Stomach (tissue), 9 donors: ENCODE results near the gene AUTS2. TPM values are rescaled to one million over a fixed set of nuclear protein-coding genes. Genes with fewer than 3 reads are reported as not detected.
A peak's percentile ranks its signal among the peaks of the same experiment; 100 is the strongest.

Source experiments
- DNase-seq, 2 donors: peaks; one replicate each; pipeline versions ENCODE4 v3.0.0 to v3.0.0-alpha.2; 2013 to 2019
- H3K27ac ChIP-seq, 5 donors: fragments of 200-600 bp in 4 of 5; sonication (generic) in 4 of 5; one replicate each; pipeline ENCODE4 v1.5.1; 2013 to 2019; ENCODE audit warnings: mild to moderate bottlenecking in 1 of 5, moderate library complexity in 1 of 5
- H3K27me3 ChIP-seq, 3 donors: fragments of 200-600 bp; sonication (generic); one replicate each; pipeline ENCODE4 v1.5.1; 2017 to 2019; ENCODE audit warnings: mixed run types in 1 of 3
- H3K36me3 ChIP-seq, 4 donors: fragments of 200-600 bp; sonication (generic); 1 replicate in 3 of 4; 2 replicates in 1 of 4; pipeline ENCODE4 v1.5.1; 2016 to 2019
- H3K4me1 ChIP-seq, 4 donors: fragments of 200-600 bp; sonication (generic); one replicate each; pipeline ENCODE4 v1.5.1; 2016 to 2019
- H3K4me3 ChIP-seq, 4 donors: fragments of 200-600 bp; sonication (generic) in 3 of 4; one replicate each; pipeline ENCODE4 v1.5.1; 2016 to 2019; ENCODE audit warnings: mild to moderate bottlenecking in 1 of 4
- H3K9me3 ChIP-seq, 4 donors: fragments of 200-600 bp; sonication (generic); one replicate each; pipeline ENCODE4 v1.5.1; 2016 to 2019
- EP300 ChIP-seq: sonication (generic); formaldehyde crosslinking; IDR thresholded peaks from one replicate; pipeline ENCODE4 v1.6.1; 2017; ENCODE audit warnings: antibody characterized with exemption
- POLR2A ChIP-seq, 4 donors: fragments of 450-650 bp; IDR thresholded peaks; one replicate each; pipeline ENCODE4 v1.6.1; 2016; ENCODE audit warnings: antibody characterized with exemption in 4 of 4, control low read depth in 2 of 4, mild to moderate bottlenecking in 1 of 4, moderate library complexity in 1 of 4
- POLR2AphosphoS5 ChIP-seq, 3 donors: sonication (generic); formaldehyde crosslinking; IDR thresholded peaks; one replicate each; pipeline ENCODE4 v1.6.1; 2016; ENCODE audit warnings: antibody characterized with exemption in 3 of 3
- whole genome bisulfite sequencing, 5 donors: extraction: QIAGEN DNeasy Blood & Tissue Kit in 3 of 5; methylation state at CpG; one replicate each; pipeline versions ENCODE4 v1.1.5 to v1.1.7; 2013 to 2018; 5-methylcytosine and 5-hydroxymethylcytosine counted together
- intact Hi-C: fragments of 100-400 bp; cut with DNase I; formaldehyde crosslinking; loops from one replicate; pipeline ENCODE4 v1.15.1; 2023; ENCODE audit warnings: low total_unique reads
- polyA plus RNA-seq, 3 donors: library from polyadenylated mRNA; stranded (reverse); fragments of 200-250 nt; gene quantifications; one replicate each; pipeline ENCODE4 v1.2.3, GENCODE V29; 2013
- total RNA-seq, 5 donors: library from RNA; depleted of rRNA; stranded (reverse); fragments of >200 nt; gene quantifications; one replicate each; pipeline versions ENCODE4 v1.1.0 to v1.2.3, GENCODE V29; 2014 to 2016
- TF ChIP-seq, protein P1 (sequence below), 7 experiments: fragments of 450-650 bp in 4 of 7; fragments of 200-600 bp in 3 of 7; sonication (generic) in 3 of 7; IDR thresholded peaks; one replicate each; pipeline ENCODE4 v1.5.1; 2016 to 2019; ENCODE audit warnings: antibody characterized with exemption in 7 of 7, control low read depth in 2 of 7, mild to moderate bottlenecking in 1 of 7
- donor health status: healthy with polysubstance abuse.
- donor health status: Bipolar disorder and iron deficiency.
- donor health status: healthy.

AUTS2 gene
- total and polyA plus RNA-seq, 8 donors = 3.8 to 90.3 (median 38.1) TPM

DNA sequence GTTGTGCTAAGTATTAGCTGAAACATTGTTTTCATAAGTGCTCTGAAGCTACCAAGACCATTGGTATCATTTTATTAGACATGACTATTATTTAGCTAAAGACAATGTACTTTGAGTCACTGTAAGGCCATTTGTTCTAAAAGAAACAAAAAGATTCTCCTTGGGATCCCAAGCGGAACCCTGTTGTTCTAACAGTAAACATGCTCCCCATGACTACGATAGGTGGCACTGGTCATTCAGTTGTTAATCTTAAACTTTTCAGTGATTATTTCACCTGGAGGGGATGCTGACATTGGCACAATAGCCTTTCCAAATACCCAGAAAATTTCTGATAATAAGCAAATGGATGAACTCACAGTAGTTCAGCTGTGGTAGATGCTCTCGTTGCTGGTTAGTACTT lies 715.0 kb downstream of the AUTS2 start:
- intact Hi-C loops = no loop called here
- Histone ChIP-seq H3K4me3 (no peak overlapping the region), H3K9me3 (no peaks in the 10 kb centered on the region), H3K27ac (no peak overlapping the region), H3K4me1 (peaks cover 0 to 8% (median 4%) of the 10 kb centered on the region in 4 donors), H3K36me3 (no peaks in the 10 kb centered on the region), H3K27me3 (no peaks in the 10 kb centered on the region)
- 86 to 94% (median 91%) methylated on average over 3 of the region's 3 CpGs for WGBS, 5 donors
- TF ChIP-seq EP300 (no peak), POLR2AphosphoS5 (IDR thresholded peaks at IDR 0.05) (no peak), POLR2A (IDR thresholded peaks at IDR 0.05) (no peak)
- TF ChIP-seq, protein P1, sequence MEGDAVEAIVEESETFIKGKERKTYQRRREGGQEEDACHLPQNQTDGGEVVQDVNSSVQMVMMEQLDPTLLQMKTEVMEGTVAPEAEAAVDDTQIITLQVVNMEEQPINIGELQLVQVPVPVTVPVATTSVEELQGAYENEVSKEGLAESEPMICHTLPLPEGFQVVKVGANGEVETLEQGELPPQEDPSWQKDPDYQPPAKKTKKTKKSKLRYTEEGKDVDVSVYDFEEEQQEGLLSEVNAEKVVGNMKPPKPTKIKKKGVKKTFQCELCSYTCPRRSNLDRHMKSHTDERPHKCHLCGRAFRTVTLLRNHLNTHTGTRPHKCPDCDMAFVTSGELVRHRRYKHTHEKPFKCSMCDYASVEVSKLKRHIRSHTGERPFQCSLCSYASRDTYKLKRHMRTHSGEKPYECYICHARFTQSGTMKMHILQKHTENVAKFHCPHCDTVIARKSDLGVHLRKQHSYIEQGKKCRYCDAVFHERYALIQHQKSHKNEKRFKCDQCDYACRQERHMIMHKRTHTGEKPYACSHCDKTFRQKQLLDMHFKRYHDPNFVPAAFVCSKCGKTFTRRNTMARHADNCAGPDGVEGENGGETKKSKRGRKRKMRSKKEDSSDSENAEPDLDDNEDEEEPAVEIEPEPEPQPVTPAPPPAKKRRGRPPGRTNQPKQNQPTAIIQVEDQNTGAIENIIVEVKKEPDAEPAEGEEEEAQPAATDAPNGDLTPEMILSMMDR (IDR thresholded peaks at IDR 0.05) = no peak
- DNase-seq = no peak

DNA sequence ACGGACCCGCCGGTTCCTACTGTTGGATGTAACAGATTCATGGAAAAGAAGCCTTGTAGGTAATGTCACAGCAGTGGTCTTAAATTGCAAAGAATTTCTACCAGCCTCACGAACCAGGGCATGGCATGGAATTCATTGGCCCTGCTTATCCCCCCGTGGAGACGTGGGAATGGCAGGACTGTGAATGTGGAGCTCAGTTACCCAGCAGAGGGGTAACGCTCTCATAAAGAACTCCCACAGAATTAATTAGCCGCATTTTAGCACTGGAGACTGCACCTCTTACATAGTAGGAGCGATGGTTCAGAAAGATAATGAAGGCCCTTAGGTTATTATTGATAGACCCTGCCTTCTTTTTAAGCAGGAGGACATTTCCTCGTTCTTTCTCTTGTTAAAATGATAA lies 715.4 kb downstream of the AUTS2 start:
- Histone ChIP-seq H3K36me3 (no peaks in the 10 kb centered on the region), H3K4me1 (peaks cover 0 to 8% (median 4%) of the 10 kb centered on the region in 4 donors), H3K4me3 (no peak overlapping the region), H3K27me3 (no peaks in the 10 kb centered on the region), H3K9me3 (no peaks in the 10 kb centered on the region), H3K27ac (no peak overlapping the region)
- TF ChIP-seq, protein P1 (IDR thresholded peaks at IDR 0.05) = no peak
- no peak for TF ChIP-seq EP300
- TF ChIP-seq POLR2AphosphoS5 (IDR thresholded peaks at IDR 0.05) = no peak
- TF ChIP-seq POLR2A (IDR thresholded peaks at IDR 0.05) = no peak
- no peak for DNase-seq
- WGBS, 5 donors = 82 to 96% (median 94%) methylated on average over 10 of the region's 10 CpGs
- intact Hi-C loops = no loop called here

DNA sequence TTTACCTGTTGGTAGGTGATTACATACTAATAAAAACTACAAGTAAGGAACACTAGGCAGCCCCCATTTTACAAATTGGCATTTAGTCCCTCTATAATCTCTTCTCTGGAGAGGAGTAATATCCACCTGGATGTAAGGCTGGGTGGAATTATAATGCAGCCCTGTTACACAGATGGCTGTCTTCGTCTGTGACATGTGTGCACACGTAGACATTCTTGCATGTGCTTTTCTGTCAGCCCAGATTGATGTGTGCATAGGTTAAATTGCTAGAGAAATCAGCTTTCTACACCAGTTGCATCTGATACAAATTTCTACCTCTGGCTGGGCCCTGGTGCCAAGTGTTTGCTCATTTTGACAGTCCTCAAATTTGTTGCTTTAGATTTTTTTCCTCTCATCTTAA lies 715.9 kb downstream of the AUTS2 start:
- Histone ChIP-seq H3K27me3 (no peaks in the 10 kb centered on the region), H3K27ac (no peak overlapping the region), H3K36me3 (no peaks in the 10 kb centered on the region), H3K9me3 (no peaks in the 10 kb centered on the region), H3K4me3 (no peak overlapping the region), H3K4me1 (peaks cover 0 to 8% (median 4%) of the 10 kb centered on the region in 4 donors)
- intact Hi-C loops = no loop called here
- WGBS, 5 donors = 87 to 97% (median 89%) methylated on average over 2 of the region's 2 CpGs
- no peak for DNase-seq
- TF ChIP-seq POLR2A (IDR thresholded peaks at IDR 0.05) = no peak
- TF ChIP-seq POLR2AphosphoS5 (IDR thresholded peaks at IDR 0.05) = no peak
- no peak for TF ChIP-seq EP300
- TF ChIP-seq, protein P1 (IDR thresholded peaks at IDR 0.05) = no peak

DNA sequence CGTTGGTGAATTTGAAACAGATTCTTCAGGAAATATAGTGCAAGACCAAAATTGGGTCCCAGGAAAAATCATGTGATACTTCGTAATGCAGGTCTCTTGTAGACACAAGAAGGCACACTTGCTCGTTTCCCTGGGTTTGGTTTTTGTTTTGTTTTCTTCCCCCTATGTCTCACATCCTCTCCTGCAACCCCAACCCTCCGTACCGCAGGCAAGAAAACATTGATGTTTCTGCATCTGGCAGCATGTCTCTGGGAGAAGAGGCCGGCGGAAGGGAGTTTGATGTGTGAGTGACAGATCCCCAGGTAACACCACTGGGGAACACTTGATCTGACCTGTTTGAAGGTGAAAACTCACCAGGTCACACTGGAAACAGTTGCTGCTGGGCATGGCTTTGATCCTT lies 718.5 kb downstream of the AUTS2 start:
- Histone ChIP-seq H3K27ac (peak overlapping the region in 1 of 5 donors; percentile 41), H3K4me3 (no peak overlapping the region), H3K9me3 (no peaks in the 10 kb centered on the region), H3K4me1 (peaks cover 0 to 8% (median 4%) of the 10 kb centered on the region in 4 donors), H3K36me3 (no peaks in the 10 kb centered on the region), H3K27me3 (no peaks in the 10 kb centered on the region)
- intact Hi-C loops = no loop called here
- peak in 1 of 2 donors; percentile 47 for DNase-seq
- TF ChIP-seq POLR2A (IDR thresholded peaks at IDR 0.05) = no peak
- TF ChIP-seq, protein P1 (IDR thresholded peaks at IDR 0.05) = no peak
- TF ChIP-seq EP300 = no peak
- TF ChIP-seq POLR2AphosphoS5 (IDR thresholded peaks at IDR 0.05) = no peak
- WGBS, 5 donors = 68 to 85% (median 73%) methylated on average over 7 of the region's 7 CpGs
